ENCODE results near the gene ALDH3B1.

ALDH3B1 gene

DNA sequence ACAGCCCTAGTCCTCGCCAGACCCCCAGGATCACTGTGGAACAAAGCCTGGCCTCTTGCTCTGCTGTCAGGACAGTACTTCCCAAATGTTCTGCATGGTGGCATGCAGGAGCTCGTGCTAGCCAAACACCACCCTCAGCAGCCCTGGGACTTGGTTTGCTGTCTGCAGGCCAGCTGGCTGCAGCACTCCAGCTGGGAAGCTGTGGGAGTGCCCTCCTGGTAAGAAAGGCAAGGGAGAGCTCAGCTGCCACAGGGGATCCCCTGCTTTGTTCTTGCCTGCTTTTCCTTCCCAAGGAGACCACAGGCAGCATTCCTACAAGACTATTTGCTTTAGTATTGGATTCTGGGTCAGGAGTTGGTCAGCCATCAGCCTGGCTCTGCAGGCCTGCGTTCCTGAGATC lies 56.6 kb downstream of the ALDH3B1 start:
- in situ Hi-C loops (cut with MboI; ENCODE audit: low sequenced_read_pairs), result no loop called here

DNA sequence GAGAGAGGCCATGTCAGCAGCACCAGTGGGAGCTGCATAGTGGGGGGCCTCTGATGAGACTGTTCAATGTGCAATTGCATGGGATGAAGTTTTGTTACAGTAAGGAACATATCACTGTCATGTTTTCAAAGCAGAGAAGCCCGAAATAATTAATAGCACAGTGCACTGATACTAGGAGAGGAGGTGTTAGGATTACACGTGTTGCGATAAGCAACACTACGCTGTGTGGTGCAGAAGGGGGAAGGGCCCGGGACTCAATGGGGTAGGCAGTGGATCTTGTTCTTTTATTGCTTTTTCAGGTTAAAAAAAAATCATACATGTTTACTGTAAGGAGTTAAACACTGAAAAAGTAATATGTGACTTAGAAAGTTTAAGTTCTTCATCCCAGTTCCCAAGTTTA lies 57.9 kb downstream of the ALDH3B1 start:
- in situ Hi-C loops (cut with MboI; ENCODE audit: low sequenced_read_pairs), result no loop called here

DNA sequence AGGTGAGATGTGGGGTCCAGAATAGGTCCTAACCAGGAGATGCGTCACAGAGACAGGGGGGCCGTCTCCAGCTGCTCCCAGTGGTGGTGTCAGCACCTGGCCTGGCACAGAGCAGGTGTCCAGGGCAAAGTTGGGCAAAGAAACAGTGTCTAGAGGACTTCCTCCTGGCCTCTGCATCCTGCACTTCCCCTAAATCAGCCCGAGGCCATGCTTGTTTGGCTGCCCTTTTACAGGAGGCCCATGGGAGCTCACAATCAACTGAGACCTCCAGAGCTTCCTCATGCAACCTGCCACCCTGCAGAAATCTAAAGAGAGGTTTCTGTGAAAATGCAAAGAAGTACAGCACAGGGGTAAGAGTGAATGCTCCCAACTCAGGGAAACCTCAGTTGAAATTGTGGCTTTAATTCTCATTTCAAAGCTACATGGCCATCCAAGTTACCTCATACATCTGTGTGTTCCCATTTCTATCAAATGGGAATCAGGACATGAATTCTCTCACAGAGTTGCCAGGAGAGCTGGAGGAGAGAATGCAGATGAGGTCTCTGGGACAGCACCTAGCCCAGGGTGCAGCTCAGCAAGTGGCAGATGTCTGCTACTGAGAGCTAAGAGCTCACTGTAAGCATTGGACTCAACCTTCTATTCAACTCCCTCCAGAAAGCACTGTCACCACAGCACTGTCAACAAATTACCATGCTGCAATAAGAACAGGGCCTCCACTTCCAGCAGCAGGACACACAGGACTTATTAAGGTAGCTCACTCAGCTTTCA lies 61.3 kb downstream of the ALDH3B1 start:
- in situ Hi-C loops (cut with MboI; ENCODE audit: low sequenced_read_pairs), result no loop called here

GRCh38 chr11:68074584-68075352 lies 64.6 kb downstream of the ALDH3B1 start:
- in situ Hi-C loops (cut with MboI; ENCODE audit: low sequenced_read_pairs), result no loop called here

DNA sequence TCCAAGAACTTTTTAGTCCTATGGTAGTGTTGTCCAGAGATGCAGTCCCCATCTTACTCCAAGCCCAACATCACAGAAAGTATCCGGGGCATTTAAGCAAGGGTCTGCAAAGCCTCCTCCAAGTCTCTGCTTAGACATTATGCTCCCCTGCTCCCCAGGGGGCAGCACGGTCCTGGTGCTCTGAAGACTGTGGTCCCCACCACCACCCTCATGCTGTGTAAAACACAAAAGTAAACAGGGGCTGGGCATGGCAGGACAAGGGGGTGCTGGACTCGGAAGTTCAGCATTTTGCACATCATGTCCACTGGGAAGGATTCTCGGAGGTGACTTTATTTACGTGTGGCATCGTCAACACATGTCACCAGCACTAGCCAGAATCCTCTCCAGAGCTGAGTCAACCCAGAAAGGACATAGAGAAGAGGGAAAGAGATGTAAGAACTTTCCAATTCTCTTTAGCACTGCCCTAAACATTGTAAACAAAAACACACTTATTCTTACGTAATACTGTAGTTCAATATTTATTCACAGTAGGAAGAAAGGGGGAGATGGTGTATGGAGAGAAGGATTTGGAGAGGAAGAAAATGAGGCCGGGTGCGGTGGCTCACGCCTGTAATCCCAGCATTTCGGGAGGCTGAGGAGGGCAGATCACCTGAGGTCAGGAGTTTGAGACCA lies 66.4 kb downstream of the ALDH3B1 start:
- in situ Hi-C loops (cut with MboI; ENCODE audit: low sequenced_read_pairs), result no loop called here

DNA sequence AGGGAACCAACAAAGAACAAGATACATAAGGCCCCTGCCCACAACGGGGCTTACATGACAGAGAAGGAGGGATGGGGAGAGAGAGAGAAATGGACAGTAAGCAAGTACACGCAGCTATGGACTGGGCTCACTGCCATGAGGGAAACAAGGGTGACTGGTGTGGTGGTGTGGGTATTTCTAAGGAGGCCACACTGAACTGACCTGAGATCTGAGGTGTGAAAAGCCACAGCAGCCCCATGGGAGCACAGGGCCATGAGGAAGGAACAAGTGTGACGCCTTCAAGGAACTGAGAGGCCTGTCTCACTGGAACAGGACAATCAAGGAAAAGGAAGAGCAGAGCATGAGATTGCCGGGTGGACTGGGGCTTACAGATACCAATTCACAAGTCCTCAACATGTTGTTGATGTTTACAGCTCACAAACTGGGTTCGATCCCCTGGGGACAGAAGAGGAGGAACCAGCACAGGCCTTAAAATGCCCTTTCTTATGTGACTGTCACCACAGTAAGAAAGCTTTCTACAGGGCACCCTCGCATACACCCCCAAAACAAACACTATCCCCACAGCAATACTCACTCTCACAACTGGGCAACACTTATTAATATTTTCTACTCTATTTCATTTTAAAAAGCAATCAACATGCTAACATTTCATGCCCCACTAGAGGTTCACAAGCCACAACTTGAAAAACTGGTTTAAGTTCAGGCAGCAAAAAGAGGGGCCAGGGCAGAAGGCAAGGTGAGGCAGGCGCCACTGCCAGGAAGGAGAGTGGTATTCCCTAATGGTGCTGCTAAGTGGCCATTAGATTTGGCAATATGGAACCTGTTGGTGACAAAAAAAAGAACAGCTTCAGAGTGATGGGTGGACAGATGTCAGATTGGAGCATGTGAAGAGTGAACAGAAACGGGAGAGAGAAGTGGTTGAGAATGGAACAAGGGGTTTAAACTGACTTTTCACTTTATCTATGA lies 67.8 kb downstream of the ALDH3B1 start:
- in situ Hi-C loops (cut with MboI; ENCODE audit: low sequenced_read_pairs), result no loop called here
